ENCODE results near the gene CNIH1.
"Not testable (repeated sequence)": the region's sequence is repeated elsewhere in the genome, so short reads cannot be mapped to it uniquely, and the experiment has no call there.

CNIH1 gene

GRCh38 chr14:54381821-54382220 lies 59.4 kb downstream of the CNIH1 start:
- no peak for ATAC-seq
- no peak for DNase-seq

- DNase-seq, ATAC-seq: not testable (repeated sequence)
Measured at GRCh38 chr14:54380558-54380957, 60.6 kb downstream of the CNIH1 start.

GRCh38 chr14:54378893-54379292 lies 62.3 kb downstream of the CNIH1 start:
- DNase-seq = not testable (repeated sequence)

GRCh38 chr14:54377501-54377900 lies 63.7 kb downstream of the CNIH1 start:
- ATAC-seq = no peak

More at GRCh38 chr14:54378893-54379292, 62.3 kb downstream of the CNIH1 start:
- not testable (repeated sequence) for ATAC-seq

GRCh38 chr14:54374117-54374884 lies 66.9 kb downstream of the CNIH1 start:
- ATAC-seq (no peak), DNase-seq (no peak)

More at GRCh38 chr14:54377501-54377900, 63.7 kb downstream of the CNIH1 start:
- DNase-seq = no peak

Measured in stimulated activated naive CD8-positive, alpha-beta T cell treated with anti-CD3 and anti-CD28 coated beads, Interleukin-15, Interleukin-2, amounts not matched to agents 100 U/mL and 50 U/mL, for 24 hours (primary cell).